ENCODE measurements around the gene PRKCH. TPM values are rescaled to one million over a fixed set of nuclear protein-coding genes. Genes with fewer than 3 reads are reported as not detected.

Gene PRKCH
- total RNA-seq, 4 donors from 2014 or later = 17.9 to 105 (median 63.5) TPM

GRCh38 chr14:61575126-61575525 lies 253.7 kb downstream of the PRKCH start:
- no peaks in the 10 kb centered on the region for H3K4me1 ChIP-seq
- no peaks in the 10 kb centered on the region for H3K36me3 ChIP-seq
- no peaks in the 10 kb centered on the region for H3K9me3 ChIP-seq
- no peak overlapping the region for H3K4me3 ChIP-seq
- TF ChIP-seq POLR2A (IDR thresholded peaks at IDR 0.05) (no peak), CTCF (IDR thresholded peaks at IDR 0.05) (no peak)
- intact Hi-C loops (cut with DNase I; ENCODE audit: low total_unique reads) = no loop called here
- DNase-seq = no peak
- H3K27ac ChIP-seq = no peak overlapping the region
- no peaks in the 10 kb centered on the region for H3K27me3 ChIP-seq

- intact Hi-C loops (cut with DNase I; ENCODE audit: low total_unique reads) = no loop called here
- TF ChIP-seq POLR2A (IDR thresholded peaks at IDR 0.05) = no peak
- TF ChIP-seq CTCF (IDR thresholded peaks at IDR 0.05) = no peak
Measured at GRCh38 chr14:61575551-61576150, 254.3 kb downstream of the PRKCH start.

GRCh38 chr14:61577506-61577931 lies 256.1 kb downstream of the PRKCH start:
- no peak for DNase-seq
- TF ChIP-seq POLR2A (IDR thresholded peaks at IDR 0.05) = no peak
- no peak for TF ChIP-seq CTCF (IDR thresholded peaks at IDR 0.05)
- Histone ChIP-seq H3K4me3 (no peak overlapping the region), H3K4me1 (no peaks in the 10 kb centered on the region), H3K9me3 (no peaks in the 10 kb centered on the region), H3K27me3 (no peaks in the 10 kb centered on the region), H3K36me3 (no peaks in the 10 kb centered on the region), H3K27ac (no peak overlapping the region)
- intact Hi-C loops (cut with DNase I; ENCODE audit: low total_unique reads) = no loop called here

More at GRCh38 chr14:61575551-61576150, 254.3 kb downstream of the PRKCH start:
- Histone ChIP-seq H3K9me3 (no peaks in the 10 kb centered on the region), H3K27ac (no peak overlapping the region), H3K4me1 (no peaks in the 10 kb centered on the region), H3K36me3 (no peaks in the 10 kb centered on the region), H3K27me3 (no peaks in the 10 kb centered on the region), H3K4me3 (no peak overlapping the region)
- DNase-seq = no peak

GRCh38 chr14:61578745-61579144 lies 257.4 kb downstream of the PRKCH start:
- H3K27ac ChIP-seq = no peak overlapping the region
- intact Hi-C loops (cut with DNase I; ENCODE audit: low total_unique reads) = no loop called here
- no peak for TF ChIP-seq POLR2A (IDR thresholded peaks at IDR 0.05)
- TF ChIP-seq CTCF (IDR thresholded peaks at IDR 0.05) = no peak
- H3K4me1 ChIP-seq = no peaks in the 10 kb centered on the region
- H3K27me3 ChIP-seq = no peaks in the 10 kb centered on the region
- H3K4me3 ChIP-seq = no peak overlapping the region
- DNase-seq = no peak
- H3K9me3 ChIP-seq = no peaks in the 10 kb centered on the region
- no peaks in the 10 kb centered on the region for H3K36me3 ChIP-seq

DNA sequence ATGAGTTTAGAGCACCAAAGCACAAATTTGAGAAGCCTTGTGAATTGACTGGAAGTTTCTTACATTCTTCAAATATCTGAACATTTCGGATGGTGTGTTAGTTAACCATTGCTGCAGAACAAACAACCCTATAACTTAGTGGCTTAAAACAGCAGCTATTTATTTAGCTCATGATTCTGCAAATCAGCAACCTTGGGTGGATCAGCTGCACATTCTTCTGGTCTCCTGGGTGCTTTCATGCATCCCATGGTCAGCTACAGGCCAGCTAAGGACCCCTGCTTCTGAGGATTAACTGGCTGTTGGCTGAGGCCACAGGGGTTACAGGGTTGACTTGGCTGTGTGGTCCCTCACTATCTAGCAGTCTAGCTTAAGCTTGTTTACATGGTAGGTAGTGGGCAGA lies 260.0 kb downstream of the PRKCH start:
- Histone ChIP-seq H3K27ac (peak overlapping the region in 1 of 2 donors; percentile 57), H3K4me3 (no peak overlapping the region), H3K4me1 (no peaks in the 10 kb centered on the region), H3K9me3 (no peaks in the 10 kb centered on the region), H3K27me3 (no peaks in the 10 kb centered on the region), H3K36me3 (no peaks in the 10 kb centered on the region)
- intact Hi-C loops (cut with DNase I; ENCODE audit: low total_unique reads) = no loop called here
- TF ChIP-seq CTCF (IDR thresholded peaks at IDR 0.05) = no peak
- no peak for TF ChIP-seq POLR2A (IDR thresholded peaks at IDR 0.05)
- no peak for DNase-seq
